H1 (cell line): ENCODE measurements around the gene STX19. TPM values are rescaled to one million over a fixed set of nuclear protein-coding genes. Genes with fewer than 3 reads are reported as not detected.
"Not testable (repeated sequence)": the region's sequence is repeated elsewhere in the genome, so short reads cannot be mapped to it uniquely, and the experiment has no call there.

ENCODE experiments used
- CTCF ChIA-PET: fragments of 300-600 bp; sonication (Branson Sonifier 250); formaldehyde crosslinking; loops from one replicate; lab custom pipeline; 2021; ENCODE audit not compliant: partially characterized antibody; lab: Charles Lee
- POLR2A ChIA-PET: fragments of 300-600 bp; sonication (Branson Sonifier 250); formaldehyde crosslinking; loops from one replicate; lab custom pipeline; 2021; ENCODE audit warnings: inconsistent platforms; ENCODE audit not compliant: partially characterized antibody; lab: Charles Lee
- DNase-seq, 2 experiments: peaks; one replicate each; pipeline versions ENCODE4 v3.0.0 to v3.0.0-alpha.2; 2010 to 2022; ENCODE audit warnings: low spot score in 2 of 2, low read depth in 1 of 2, mixed read lengths in 1 of 2
- FAIRE-seq: peaks from 2 replicates; lab custom pipeline; 2011; peaks lifted over from hg19 to GRCh38; lab: Jason Lieb, UNC
- H2AFZ ChIP-seq: 2 replicates; pipeline ENCODE4 v1.8.1; 2012; ENCODE audit warnings: low read length, inconsistent platforms
- H2AK5ac ChIP-seq: 2 replicates; pipeline ENCODE4 v1.6.1; 2013; ENCODE audit warnings: low read depth, low read length
- H2BK120ac ChIP-seq: replicated peaks from 2 replicates; pipeline ENCODE3; 2013; ENCODE audit warnings: low read depth, low read length, inconsistent platforms
- H2BK12ac ChIP-seq: 2 replicates; pipeline ENCODE4 v1.6.1; 2013; ENCODE audit warnings: low read depth, low read length
- H2BK15ac ChIP-seq: 2 replicates; pipeline ENCODE4 v1.6.1; 2013; ENCODE audit warnings: low read length
- H2BK20ac ChIP-seq: 2 replicates; pipeline ENCODE4 v1.6.1; 2013; ENCODE audit warnings: low read length
- H2BK5ac ChIP-seq: 2 replicates; pipeline ENCODE4 v1.6.1; 2013; ENCODE audit warnings: low read depth, low read length
- H3K14ac ChIP-seq: 2 replicates; pipeline ENCODE4 v1.6.1; 2013; ENCODE audit warnings: inconsistent platforms; ENCODE audit not compliant: insufficient read length
- H3K18ac ChIP-seq: 2 replicates; pipeline ENCODE4 v1.6.1; 2013; ENCODE audit warnings: low read length; ENCODE audit errors: extremely low read depth
- H3K23ac ChIP-seq: 2 replicates; pipeline ENCODE4 v1.6.1; 2013; ENCODE audit warnings: inconsistent platforms; ENCODE audit not compliant: insufficient read length
- H3K23me2 ChIP-seq: 2 replicates; pipeline ENCODE4 v1.6.1; 2013; ENCODE audit warnings: low read depth, low read length
- H3K27ac ChIP-seq: 2 replicates; pipeline ENCODE4 v1.6.1; 2011; ENCODE audit warnings: low read depth, low read length, inconsistent platforms
- H3K27me3 ChIP-seq, 4 experiments: replicated peaks in 1 of 4; 1 replicate in 1 of 4; 2 replicates in 3 of 4; pipeline versions ENCODE4 v1.6.1 to v1.8.1; 2011 to 2013; ENCODE audit warnings: low read length in 3 of 4, mild to moderate bottlenecking in 3 of 4, inconsistent platforms in 2 of 4, mixed read lengths in 2 of 4, moderate library complexity in 1 of 4; ENCODE audit not compliant: control insufficient read depth in 3 of 4, insufficient read depth in 3 of 4; ENCODE audit errors: extremely low read depth in 1 of 4
- H3K36me3 ChIP-seq, 4 experiments: 2 replicates each; pipeline versions ENCODE4 v1.6.1 to v1.8.1; 2011 to 2013; ENCODE audit warnings: mild to moderate bottlenecking in 4 of 4, low read length in 3 of 4, moderate library complexity in 2 of 4, control low read depth in 1 of 4, inconsistent platforms in 1 of 4; ENCODE audit not compliant: insufficient read depth in 4 of 4, control insufficient read depth in 2 of 4
- H3K4ac ChIP-seq: replicated peaks from 2 replicates; pipeline ENCODE3; 2013; ENCODE audit warnings: low read length, low read depth, mixed read lengths, inconsistent platforms; ENCODE audit not compliant: insufficient read length
- H3K4me1 ChIP-seq, 4 experiments: replicated peaks in 1 of 4; 1 replicate in 1 of 4; 2 replicates in 3 of 4; pipeline versions ENCODE4 v1.6.1 to v1.8.1; 2011 to 2013; ENCODE audit warnings: low read length in 3 of 4, inconsistent platforms in 2 of 4, mixed read lengths in 1 of 4; ENCODE audit not compliant: insufficient read depth in 4 of 4, control insufficient read depth in 3 of 4
- H3K4me2 ChIP-seq, 2 experiments: 2 replicates each; pipeline versions ENCODE4 v1.6.1 to v1.8.1; 2011 to 2013; ENCODE audit warnings: low read depth in 2 of 2, low read length in 2 of 2, control low read depth in 1 of 2, inconsistent platforms in 1 of 2, mild to moderate bottlenecking in 1 of 2; ENCODE audit not compliant: insufficient read depth in 1 of 2
- H3K4me3 ChIP-seq, 4 experiments: fragments of 200-600, 300-600 bp in 1 of 4; sonication (generic), shearing (Covaris generic), sonication (Bioruptor Twin) in 1 of 4; 2 replicates each; pipeline versions ENCODE4 v1.5.1 to v1.8.1; 2011 to 2016; ENCODE audit warnings: low read length in 4 of 4, low read depth in 3 of 4, control low read depth in 2 of 4, inconsistent platforms in 2 of 4, mild to moderate bottlenecking in 2 of 4, mixed read lengths in 1 of 4, moderate library complexity in 1 of 4; ENCODE audit not compliant: insufficient read depth in 2 of 4; ENCODE audit errors: extremely low read depth in 1 of 4
- H3K56ac ChIP-seq: replicated peaks from 2 replicates; pipeline ENCODE3; 2013; ENCODE audit warnings: low read depth, mild to moderate bottlenecking, mixed read lengths, low read length, inconsistent platforms; ENCODE audit not compliant: insufficient read length
- H3K79me1 ChIP-seq: 2 replicates; pipeline ENCODE4 v1.6.1; 2013; ENCODE audit warnings: low read depth, low read length, control low read depth
- H3K79me2 ChIP-seq, 2 experiments: 2 replicates each; pipeline versions ENCODE4 v1.6.1 to v1.8.1; 2012 to 2013; ENCODE audit warnings: low read length in 2 of 2, mild to moderate bottlenecking in 2 of 2, inconsistent platforms in 1 of 2; ENCODE audit not compliant: insufficient read depth in 2 of 2, control insufficient read depth in 1 of 2
- H3K9ac ChIP-seq, 4 experiments: replicated peaks in 1 of 4; 1 replicate in 1 of 4; 2 replicates in 3 of 4; pipeline versions ENCODE4 v1.6.1 to v1.8.1; 2011 to 2013; ENCODE audit warnings: low read depth in 3 of 4, low read length in 3 of 4, control low read depth in 2 of 4, mild to moderate bottlenecking in 2 of 4, moderate library complexity in 2 of 4, inconsistent platforms in 1 of 4; ENCODE audit errors: extremely low read depth in 1 of 4
- H3K9me3 ChIP-seq, 2 experiments: 2 replicates each; pipeline versions ENCODE4 v1.6.1 to v1.8.1; 2012 to 2013; ENCODE audit warnings: mild to moderate bottlenecking in 2 of 2, moderate library complexity in 2 of 2, control low read depth in 1 of 2, inconsistent platforms in 1 of 2, low read depth in 1 of 2, low read length in 1 of 2, mixed read lengths in 1 of 2; ENCODE audit not compliant: insufficient read depth in 2 of 2
- H4K20me1 ChIP-seq, 2 experiments: replicated peaks in 1 of 2; 2 replicates each; pipeline versions ENCODE3 to v1.8.1; 2011 to 2013; ENCODE audit warnings: inconsistent platforms in 2 of 2, low read length in 2 of 2, mild to moderate bottlenecking in 1 of 2; ENCODE audit not compliant: insufficient read depth in 2 of 2, control insufficient read depth in 1 of 2
- H4K5ac ChIP-seq: 2 replicates; pipeline ENCODE4 v1.6.1; 2013; ENCODE audit warnings: low read length, low read depth, mixed read lengths, inconsistent platforms; ENCODE audit not compliant: insufficient read length
- H4K8ac ChIP-seq: 2 replicates; pipeline ENCODE4 v1.8.0; 2013; ENCODE audit warnings: mild to moderate bottlenecking, moderate library complexity, low read length, inconsistent platforms; ENCODE audit not compliant: insufficient read depth; ENCODE audit errors: extremely low read depth
- H4K91ac ChIP-seq: replicated peaks from 2 replicates; pipeline ENCODE3; 2013; ENCODE audit warnings: low read length, mixed read lengths, inconsistent platforms; ENCODE audit not compliant: insufficient read length
- WGBS, 2 experiments: shearing (Covaris generic) in 1 of 2; methylation state at CpG; one replicate each; pipeline versions ENCODE4 v1.1.6 to v1.1.7; 2013 to 2015; ENCODE audit warnings: low lambda C conversion rate in 2 of 2, mixed read lengths in 2 of 2, inconsistent platforms in 1 of 2, low coverage in 1 of 2, missing lambda C conversion rate in 1 of 2; ENCODE audit not compliant: insufficient replicate concordance in 2 of 2, insufficient coverage in 1 of 2, insufficient read length in 1 of 2; ENCODE audit errors: extremely low coverage in 1 of 2, missing lambda C conversion rate in 1 of 2; 5-methylcytosine and 5-hydroxymethylcytosine counted together
- polyA plus RNA-seq, 7 experiments: library from polyadenylated mRNA; depleted of rRNA in 3 of 7; stranded (reverse) in 5 of 7; unstranded in 2 of 7; fragments of >200 nt in 5 of 7; fragments of 200-250 nt in 2 of 7; gene quantifications; 1 replicate in 5 of 7; 2 replicates in 1 of 7; 4 replicates in 1 of 7; pipeline versions ENCODE4 v1.2.1 to v1.2.3, GENCODE V29; 2011 to 2013; ENCODE audit warnings: missing spikeins in 2 of 7, mixed read lengths in 2 of 7
- total RNA-seq: library from RNA; stranded (reverse); fragmentation: NEBNext Ultra II Directional; extraction: Animal tissue kit (Norgen Biotek cat#: 25700); gene quantifications from 2 replicates; pipeline ENCODE4 v1.2.1, GENCODE V29; 2021

Gene STX19
- total and polyA plus RNA-seq, 2 of the 8 experiments (the other 6 are each of a cell fraction or from before 2014, with no cell fraction given) = not detected

DNA sequence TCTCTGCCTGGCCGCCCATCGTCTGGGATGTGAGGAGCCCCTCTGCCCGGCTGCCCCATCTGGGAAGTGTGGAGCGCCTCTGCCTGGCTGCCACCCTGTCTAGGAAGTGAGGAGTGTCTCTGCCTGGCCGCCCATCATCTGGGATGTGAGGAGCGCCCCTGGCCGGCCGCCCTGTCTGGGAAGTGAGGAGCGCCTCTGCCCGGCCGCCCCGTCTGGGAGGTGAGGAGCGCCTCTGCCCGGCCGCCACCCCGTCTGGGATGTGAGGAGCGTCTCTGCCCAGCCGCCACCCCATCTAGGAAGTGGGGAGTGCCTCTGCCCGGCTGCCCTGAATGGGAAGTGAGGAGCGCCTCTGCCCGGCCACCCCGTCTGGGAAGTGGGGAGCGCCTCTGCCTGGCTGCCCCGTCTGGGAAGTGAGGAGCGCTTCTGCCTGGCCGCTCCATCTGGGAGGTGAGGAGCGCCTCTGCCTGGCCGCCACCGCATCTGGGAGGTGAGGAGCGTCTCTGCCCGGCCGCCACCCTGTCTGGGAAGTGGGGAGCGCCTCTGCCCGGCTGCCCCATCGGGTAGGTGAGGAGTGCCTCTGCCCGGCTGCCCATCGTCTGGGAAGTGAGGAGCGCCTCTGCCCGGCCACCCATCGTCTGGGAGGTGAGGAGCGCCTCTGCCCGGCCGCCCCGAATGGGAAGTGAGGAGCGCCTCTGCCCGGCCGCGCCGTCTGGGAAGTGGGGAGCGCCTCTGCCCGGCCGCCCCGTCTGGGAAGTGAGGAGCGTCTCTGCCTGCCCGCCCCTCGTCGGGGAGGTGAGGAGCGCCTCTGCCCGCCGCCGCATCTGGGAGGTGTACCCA, 15.9 kb upstream of the STX19 start:
- H3K79me2 ChIP-seq, FAIRE-seq, H4K91ac ChIP-seq, H3K27ac ChIP-seq, H3K23ac ChIP-seq, H2BK20ac ChIP-seq, H2BK15ac ChIP-seq, DNase-seq, H3K9ac ChIP-seq, H2AK5ac ChIP-seq, H3K27me3 ChIP-seq, H4K8ac ChIP-seq, H4K20me1 ChIP-seq, H3K4me3 ChIP-seq, H2BK5ac ChIP-seq, H3K18ac ChIP-seq, H3K4ac ChIP-seq, H3K14ac ChIP-seq, H3K4me1 ChIP-seq, H4K5ac ChIP-seq, H3K23me2 ChIP-seq, H2AFZ ChIP-seq, H3K79me1 ChIP-seq, H2BK120ac ChIP-seq, H3K56ac ChIP-seq, H2BK12ac ChIP-seq, CTCF ChIA-PET, H3K4me2 ChIP-seq: not testable (repeated sequence)
- POLR2A ChIA-PET = interaction anchor here (0.7 kb wide), 1 partner anchor 37 kb away, joined by 3 read pairs; no protein-coding TSS in a partner anchor
- 91% methylated on average over 8 of the region's 61 CpGs; no CpG with 5 or more reads in 1 of the 2 experiments for WGBS, 2 experiments
- Histone ChIP-seq H3K36me3 (peaks cover 0 to 23% (median 3%) of the 10 kb centered on the region in 4 experiments; a peak in 3 of 8 replicates), H3K9me3 (peaks cover 0 to 14% of the 10 kb centered on the region in 2 experiments; a peak in 3 of 4 replicates)
